GM21576 (cell line): ENCODE measurements around the gene PRORP.
"Not testable (repeated sequence)": the region's sequence is repeated elsewhere in the genome, so short reads cannot be mapped to it uniquely, and the experiment has no call there.

Experiments used
- ATAC-seq: cut with Tn5 transposase; IDR thresholded peaks from one replicate; pipeline ENCODE4 v1.9.1; 2021; ENCODE audit warnings: mild to moderate bottlenecking, moderate library complexity; ENCODE audit not compliant: unreplicated experiment

The PRORP gene

GRCh38 chr14:35134329-35135123 lies 12.2 kb downstream of the PRORP start:
- ATAC-seq: no peak

- ATAC-seq: no peak
These were observed 16.2 kb downstream of the PRORP start for GRCh38 chr14:35138585-35138984.

- no peak for ATAC-seq
These were observed 18.6 kb downstream of the PRORP start for GRCh38 chr14:35140718-35141581.

DNA sequence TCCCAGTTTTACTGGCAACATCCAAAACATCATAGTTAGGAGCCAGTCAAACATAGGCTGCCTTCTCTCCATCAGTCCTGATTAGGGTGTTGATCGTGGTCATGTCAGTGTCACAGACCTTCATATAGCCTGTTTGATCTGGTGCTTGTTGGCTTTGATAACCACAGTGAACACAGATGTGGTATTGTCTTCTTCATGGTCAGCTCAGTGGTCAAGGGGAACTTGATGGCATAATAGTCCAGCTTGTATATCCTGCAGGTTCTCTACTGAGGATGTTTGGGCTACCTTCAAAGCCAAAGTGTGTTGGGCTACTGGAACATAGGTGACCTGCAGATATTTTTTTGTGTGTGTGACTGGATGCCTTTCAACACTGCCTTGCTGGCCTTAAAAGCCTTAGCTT lies 21.7 kb downstream of the PRORP start:
- no peak for ATAC-seq

DNA sequence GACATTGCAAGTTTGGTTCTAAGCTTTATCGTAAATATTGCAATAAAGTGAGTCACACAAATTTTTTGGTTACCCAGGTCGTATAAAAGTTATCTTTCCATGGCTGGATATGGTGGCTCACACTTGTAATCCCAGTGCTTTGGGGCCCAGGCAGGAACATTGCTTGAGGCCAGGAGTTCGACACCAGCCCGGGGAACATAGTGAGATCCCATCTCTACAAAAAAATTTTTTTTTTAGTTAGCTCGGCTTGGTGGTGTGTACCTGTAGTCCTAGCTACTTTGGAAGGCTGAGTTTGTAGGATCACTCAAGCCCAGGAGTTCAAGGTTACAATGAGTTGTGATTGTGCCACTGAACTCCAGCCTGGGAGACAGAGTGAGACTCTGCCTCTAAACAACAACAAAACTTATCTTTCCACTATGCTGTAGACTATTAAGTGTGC lies 24.4 kb downstream of the PRORP start:
- ATAC-seq: no peak

GRCh38 chr14:35147186-35147585 lies 24.8 kb downstream of the PRORP start:
- no peak for ATAC-seq

DNA sequence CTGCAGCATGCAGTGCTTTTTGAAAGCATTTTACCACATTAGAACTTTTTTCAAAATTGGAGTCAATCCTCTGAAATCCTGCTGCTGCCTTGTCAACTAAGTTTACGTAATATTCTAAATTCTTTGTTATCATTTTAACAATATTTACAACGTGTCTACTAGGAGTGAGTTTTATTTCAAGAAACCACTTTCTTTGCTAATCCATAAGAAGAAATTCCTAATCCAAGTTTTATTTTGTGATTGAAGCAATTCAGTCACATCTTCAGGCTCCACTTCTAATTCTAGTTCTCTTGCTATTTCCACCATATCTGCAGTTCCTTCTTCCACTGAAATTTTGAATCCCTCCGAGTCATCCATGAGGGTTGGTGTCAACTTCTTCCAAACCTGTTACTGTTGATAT lies 25.4 kb downstream of the PRORP start:
- no peak for ATAC-seq

DNA sequence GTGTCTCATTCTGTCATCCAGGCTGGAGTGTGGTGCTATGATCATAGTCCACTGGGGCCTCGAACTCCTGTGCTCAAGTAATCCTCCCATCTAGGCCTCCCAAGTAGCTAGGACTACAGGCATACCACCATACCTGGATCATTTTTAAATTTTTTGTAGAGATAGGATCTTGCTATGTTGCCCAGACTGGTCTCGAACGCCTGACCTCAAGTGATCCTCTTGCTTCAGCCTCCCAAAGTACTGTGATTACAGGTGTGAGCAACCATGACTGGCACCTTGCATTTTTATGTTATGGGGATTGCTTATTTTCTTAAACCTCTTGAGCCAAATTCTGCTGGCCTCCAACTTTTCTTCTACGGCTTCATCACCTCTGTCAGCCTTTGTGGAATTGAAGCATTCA lies 26.9 kb downstream of the PRORP start:
- ATAC-seq: no peak

DNA sequence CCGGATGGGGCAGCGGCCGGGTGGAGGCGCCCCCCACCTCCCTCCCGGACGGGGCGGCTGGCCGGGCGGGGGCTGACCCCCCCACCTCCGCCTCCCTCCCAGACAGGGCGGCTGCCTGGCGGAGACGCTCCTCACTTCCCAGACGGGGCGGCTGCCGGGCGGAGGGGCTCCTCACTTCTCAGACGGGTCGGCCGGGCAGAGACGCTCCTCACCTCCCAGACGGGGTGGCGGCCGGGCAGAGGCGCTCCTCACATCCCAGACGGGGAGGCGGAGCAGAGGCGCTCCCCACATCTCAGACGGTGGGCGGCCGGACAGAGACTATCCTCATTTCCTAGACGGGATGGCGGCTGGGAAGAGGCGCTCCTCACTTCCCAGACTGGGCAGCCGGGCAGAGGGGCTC lies 30.2 kb downstream of the PRORP start:
- ATAC-seq: not testable (repeated sequence)

DNA sequence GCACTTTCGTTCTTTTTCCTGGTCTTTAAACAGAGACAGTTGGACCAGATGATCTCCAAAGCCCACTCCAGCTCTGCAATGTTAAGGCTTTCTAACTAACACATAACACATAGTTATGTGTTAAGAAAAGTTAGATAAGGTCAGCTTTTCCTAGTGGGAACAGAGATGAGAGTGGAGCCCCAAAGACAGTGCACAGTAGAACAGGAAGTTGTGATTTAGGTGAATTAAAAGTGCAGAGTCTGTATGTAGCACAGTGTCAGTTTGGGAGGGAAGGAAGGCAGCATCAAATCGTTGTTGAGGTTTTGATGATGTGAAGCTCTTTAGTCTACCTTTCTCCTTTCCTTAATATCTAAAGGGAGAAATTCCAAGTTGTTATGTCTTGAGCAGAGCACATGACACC lies 31.7 kb downstream of the PRORP start:
- no peak for ATAC-seq

DNA sequence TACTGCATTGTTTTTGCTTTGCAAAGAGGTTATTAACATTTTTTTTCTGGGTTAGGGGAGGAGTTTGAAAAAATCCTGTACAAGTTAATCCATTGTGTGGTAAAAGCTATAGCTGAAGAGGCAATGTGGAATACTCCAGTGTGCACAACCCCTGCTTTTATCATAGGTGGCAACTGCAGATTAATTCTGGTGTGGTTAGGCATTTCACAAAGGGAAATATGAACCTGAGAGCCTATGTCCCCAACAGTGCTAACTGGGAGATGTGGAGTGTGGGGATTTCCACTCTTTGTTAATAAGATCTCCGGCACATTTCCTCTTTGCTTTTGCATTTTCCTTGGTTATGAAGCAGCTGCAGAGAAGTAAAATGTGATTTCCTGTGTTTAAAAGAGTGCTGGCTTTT lies 33.6 kb downstream of the PRORP start:
- peak; percentile 50 for ATAC-seq

- no peak for ATAC-seq
These were observed 36.1 kb downstream of the PRORP start for GRCh38 chr14:35158491-35158890.

DNA sequence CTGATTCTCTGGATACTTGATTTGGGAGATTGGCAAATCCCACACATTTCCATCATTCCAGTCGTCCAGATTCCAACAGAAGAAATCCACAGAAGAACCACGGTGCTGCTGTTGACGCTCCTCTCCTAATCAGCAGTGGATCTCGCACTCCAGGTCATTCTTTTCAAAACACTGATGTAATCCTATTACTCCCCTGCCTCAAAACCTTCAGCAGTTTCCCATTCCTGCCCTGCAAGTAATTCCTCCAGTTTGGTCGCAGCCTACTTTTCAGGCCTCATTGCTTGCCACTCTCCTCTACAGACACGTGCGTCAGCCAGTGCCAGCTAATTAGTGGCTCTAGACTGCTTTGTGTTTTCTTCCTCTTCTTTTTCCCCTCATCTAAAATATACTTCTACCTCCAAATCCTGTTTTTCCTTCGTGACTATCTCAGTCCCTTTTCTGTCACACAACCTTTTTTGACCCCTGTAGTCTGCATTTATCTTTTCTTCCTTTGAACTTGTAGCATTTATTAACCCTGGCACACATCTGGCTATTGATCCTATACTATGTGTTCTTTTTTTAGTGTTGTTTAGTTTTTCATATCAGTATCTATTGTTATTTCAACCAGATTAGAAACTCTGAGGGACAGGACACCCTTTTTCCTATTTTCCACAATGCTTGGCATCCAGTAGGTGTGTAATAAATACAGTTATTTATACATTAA lies 36.8 kb downstream of the PRORP start:
- no peak for ATAC-seq

DNA sequence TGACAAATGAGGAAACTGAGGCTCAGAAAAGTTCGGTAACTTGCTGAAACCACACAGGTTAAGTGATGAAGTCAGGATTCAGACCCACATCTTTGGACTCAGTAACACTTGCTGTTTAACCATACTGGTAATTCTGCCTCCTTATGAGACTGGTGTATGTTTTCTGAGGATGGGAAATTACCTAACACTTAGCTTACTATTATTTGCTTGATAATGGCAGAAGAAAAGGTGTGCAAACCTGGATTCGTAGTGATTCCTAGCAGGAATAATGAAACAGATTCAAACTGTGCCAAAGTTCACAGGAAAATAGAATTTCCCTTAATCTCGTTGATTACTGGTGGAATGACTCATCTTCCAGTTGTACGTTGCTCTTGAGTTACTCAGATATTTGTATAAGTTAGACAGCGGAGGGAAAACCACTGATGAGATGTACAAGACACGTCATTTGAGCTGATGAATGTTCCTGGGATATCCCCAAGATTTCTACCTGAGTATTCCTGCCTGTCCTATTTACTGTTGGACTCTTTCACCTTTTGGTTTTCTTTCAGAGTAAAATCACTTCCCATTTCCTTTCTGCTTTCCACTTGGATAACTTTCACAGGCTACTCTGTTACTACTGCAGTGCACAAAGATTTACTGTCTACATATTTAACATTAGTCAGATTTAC lies 37.5 kb downstream of the PRORP start:
- no peak for ATAC-seq

GRCh38 chr14:35161231-35161630 lies 38.9 kb downstream of the PRORP start:
- ATAC-seq: no peak

GRCh38 chr14:35163384-35163783 lies 41.0 kb downstream of the PRORP start:
- no peak for ATAC-seq

- ATAC-seq: no peak
These were observed 42.5 kb downstream of the PRORP start for GRCh38 chr14:35164849-35165248.

DNA sequence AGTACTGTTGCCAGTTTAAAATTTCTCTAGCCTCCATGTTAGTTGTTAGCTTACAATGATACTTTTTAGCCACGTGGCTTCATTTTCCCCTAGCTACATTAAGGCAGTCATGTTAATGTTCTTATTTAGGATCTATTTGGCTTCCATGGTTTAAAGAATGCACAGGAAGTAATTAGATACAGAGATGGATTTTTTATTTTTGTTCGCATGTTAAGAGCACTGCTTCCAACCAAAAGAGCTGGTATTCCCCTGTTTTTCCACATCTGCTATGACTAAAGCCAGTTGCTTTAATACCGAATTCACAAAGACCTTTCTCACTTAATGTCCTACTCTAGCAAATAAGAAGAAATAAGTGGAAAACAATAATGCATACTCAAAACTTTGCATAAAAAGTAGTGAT lies 45.1 kb downstream of the PRORP start:
- no peak for ATAC-seq
